ENCODE measurements around the gene TMEM135.

Gene TMEM135

GRCh38 chr11:87252869-87253268, 215.1 kb downstream of the TMEM135 start:
- DNase-seq (ENCODE audit: low read depth), result no peak
- no peak for TF ChIP-seq CTCF (IDR thresholded peaks at IDR 0.05; ENCODE audit: control insufficient read depth, extremely low read depth, insufficient read depth)
- H3K4me3 ChIP-seq (ENCODE audit: low read depth, low read length), result no peak overlapping the region

- DNase-seq (ENCODE audit: low read depth), result no peak
- no peak for TF ChIP-seq CTCF (IDR thresholded peaks at IDR 0.05; ENCODE audit: control insufficient read depth, extremely low read depth, insufficient read depth)
- no peak overlapping the region for H3K4me3 ChIP-seq (ENCODE audit: low read depth, low read length)
Measured at GRCh38 chr11:87254562-87254961, 216.8 kb downstream of the TMEM135 start.

- no peak for DNase-seq (ENCODE audit: low read depth)
- TF ChIP-seq CTCF (IDR thresholded peaks at IDR 0.05; ENCODE audit: control insufficient read depth, extremely low read depth, insufficient read depth), result no peak
- no peak overlapping the region for H3K4me3 ChIP-seq (ENCODE audit: low read depth, low read length)
Measured at GRCh38 chr11:87255589-87255988, 217.9 kb downstream of the TMEM135 start.

GRCh38 chr11:87256694-87257340, 219.1 kb downstream of the TMEM135 start:
- no peak for TF ChIP-seq CTCF (IDR thresholded peaks at IDR 0.05; ENCODE audit: control insufficient read depth, extremely low read depth, insufficient read depth)
- no peak overlapping the region for H3K4me3 ChIP-seq (ENCODE audit: low read depth, low read length)
- DNase-seq (ENCODE audit: low read depth), result no peak

- DNase-seq (ENCODE audit: low read depth), result no peak
- TF ChIP-seq CTCF (IDR thresholded peaks at IDR 0.05; ENCODE audit: control insufficient read depth, extremely low read depth, insufficient read depth), result no peak
- H3K4me3 ChIP-seq (ENCODE audit: low read depth, low read length), result no peak overlapping the region
Measured at GRCh38 chr11:87258171-87258833, 220.6 kb downstream of the TMEM135 start.

- DNase-seq (ENCODE audit: low read depth), result no peak
- no peak for TF ChIP-seq CTCF (IDR thresholded peaks at IDR 0.05; ENCODE audit: control insufficient read depth, extremely low read depth, insufficient read depth)
- H3K4me3 ChIP-seq (ENCODE audit: low read depth, low read length), result no peak overlapping the region
Measured at GRCh38 chr11:87259736-87260135, 222.0 kb downstream of the TMEM135 start.

GRCh38 chr11:87260811-87261210, 223.1 kb downstream of the TMEM135 start:
- no peak for TF ChIP-seq CTCF (IDR thresholded peaks at IDR 0.05; ENCODE audit: control insufficient read depth, extremely low read depth, insufficient read depth)
- DNase-seq (ENCODE audit: low read depth), result no peak
- no peak overlapping the region for H3K4me3 ChIP-seq (ENCODE audit: low read depth, low read length)
